Measurements from ENCODE around the gene ARIH2.

Gene ARIH2

DNA sequence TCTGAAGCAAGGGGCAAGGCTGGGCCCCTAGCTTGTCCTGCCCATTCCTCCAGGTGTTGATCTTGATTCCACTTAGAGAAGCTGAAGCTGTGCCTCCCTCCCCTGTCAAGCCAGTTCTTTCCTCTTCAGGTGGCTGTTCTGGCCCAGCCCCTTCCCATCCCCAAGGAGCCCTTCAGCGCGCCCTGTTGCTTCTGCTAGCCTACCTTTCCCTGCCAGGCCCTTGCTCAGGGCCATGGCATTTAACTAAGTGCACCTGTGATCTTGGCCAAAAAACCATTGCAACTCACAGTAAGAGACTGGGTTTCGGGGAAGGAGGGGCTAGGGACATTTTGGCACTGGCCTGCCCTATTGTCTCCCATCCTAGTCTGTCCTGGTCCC lies 86.7 kb downstream of the ARIH2 start:
- Histone ChIP-seq H4K20me1 (ENCODE audit: insufficient read depth, low read length) (no peaks in the 10 kb centered on the region), H3K79me2 (ENCODE audit: low read length) (peaks cover 34% of the 10 kb centered on the region), H3F3A (ENCODE audit: insufficient read depth, low read length) (peaks cover 4% of the 10 kb centered on the region; the same call in 1 of the 2 replicates), H3K9me3 (replicated peaks; ENCODE audit: insufficient read depth, low read length) (no peaks in the 10 kb centered on the region), H3K9ac (ENCODE audit: low read length) (no peak overlapping the region), H2AFZ (ENCODE audit: low read length) (no peak overlapping the region), H3K4me1 (ENCODE audit: low read length) (peaks cover 3% of the 10 kb centered on the region; the same call in 1 of the 2 replicates), H3K4me2 (ENCODE audit: low read depth, low read length) (no peak overlapping the region), H3K27ac (ENCODE audit: low read length) (no peak overlapping the region), H3K27me3 (replicated peaks; ENCODE audit: insufficient read depth, low read length) (no peaks in the 10 kb centered on the region), H3K9me2 (replicated peaks; ENCODE audit: insufficient read depth, low read length) (no peaks in the 10 kb centered on the region), H3K4me3 (ENCODE audit: low read length) (no peak overlapping the region), H3K36me3 (replicated peaks; ENCODE audit: insufficient read depth, low read length) (no peaks in the 10 kb centered on the region)
- TF ChIP-seq EZH2phosphoT487 (IDR thresholded peaks at IDR 0.05; ENCODE audit: low read length) (no peak), EZH2 (optimal IDR thresholded peaks at IDR 0.05; ENCODE audit: low read depth, low read length) (no peak)
- TF ChIP-seq, protein P1, sequence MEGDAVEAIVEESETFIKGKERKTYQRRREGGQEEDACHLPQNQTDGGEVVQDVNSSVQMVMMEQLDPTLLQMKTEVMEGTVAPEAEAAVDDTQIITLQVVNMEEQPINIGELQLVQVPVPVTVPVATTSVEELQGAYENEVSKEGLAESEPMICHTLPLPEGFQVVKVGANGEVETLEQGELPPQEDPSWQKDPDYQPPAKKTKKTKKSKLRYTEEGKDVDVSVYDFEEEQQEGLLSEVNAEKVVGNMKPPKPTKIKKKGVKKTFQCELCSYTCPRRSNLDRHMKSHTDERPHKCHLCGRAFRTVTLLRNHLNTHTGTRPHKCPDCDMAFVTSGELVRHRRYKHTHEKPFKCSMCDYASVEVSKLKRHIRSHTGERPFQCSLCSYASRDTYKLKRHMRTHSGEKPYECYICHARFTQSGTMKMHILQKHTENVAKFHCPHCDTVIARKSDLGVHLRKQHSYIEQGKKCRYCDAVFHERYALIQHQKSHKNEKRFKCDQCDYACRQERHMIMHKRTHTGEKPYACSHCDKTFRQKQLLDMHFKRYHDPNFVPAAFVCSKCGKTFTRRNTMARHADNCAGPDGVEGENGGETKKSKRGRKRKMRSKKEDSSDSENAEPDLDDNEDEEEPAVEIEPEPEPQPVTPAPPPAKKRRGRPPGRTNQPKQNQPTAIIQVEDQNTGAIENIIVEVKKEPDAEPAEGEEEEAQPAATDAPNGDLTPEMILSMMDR (IDR thresholded peaks at IDR 0.05; ENCODE audit: low read length) = no peak
- no peak for DNase-seq

DNA sequence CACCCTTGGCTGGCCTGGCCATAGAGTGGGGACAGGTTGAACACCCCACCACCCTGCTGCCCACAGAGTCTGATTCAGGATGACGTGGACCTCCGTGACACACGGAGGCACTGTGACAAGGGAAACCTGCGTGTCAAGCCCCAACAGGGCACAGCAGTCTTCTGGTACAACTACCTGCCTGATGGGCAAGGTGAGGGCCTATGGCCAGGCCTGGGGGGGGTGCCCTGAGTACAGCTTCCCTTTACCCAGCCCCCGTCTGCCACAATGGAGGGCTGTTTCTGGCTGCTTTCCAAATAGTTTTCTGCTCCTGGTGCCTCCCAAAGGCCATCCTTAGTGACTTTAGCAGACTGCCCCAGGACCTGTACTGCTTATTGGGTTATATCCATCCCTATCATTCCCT lies 87.4 kb downstream of the ARIH2 start:
- Histone ChIP-seq H3K27me3 (replicated peaks; ENCODE audit: insufficient read depth, low read length) (no peaks in the 10 kb centered on the region), H3K4me3 (ENCODE audit: low read length) (peak overlapping the region; percentile 87; the same call in 1 of the 2 replicates), H3F3A (ENCODE audit: insufficient read depth, low read length) (peaks cover 4% of the 10 kb centered on the region; the same call in 1 of the 2 replicates), H2AFZ (ENCODE audit: low read length) (no peak overlapping the region), H3K4me2 (ENCODE audit: low read depth, low read length) (peak overlapping the region; percentile 96), H3K9me2 (replicated peaks; ENCODE audit: insufficient read depth, low read length) (no peaks in the 10 kb centered on the region), H4K20me1 (ENCODE audit: insufficient read depth, low read length) (no peaks in the 10 kb centered on the region), H3K9ac (ENCODE audit: low read length) (no peak overlapping the region; the same call in 1 of the 2 replicates), H3K27ac (ENCODE audit: low read length) (no peak overlapping the region), H3K9me3 (replicated peaks; ENCODE audit: insufficient read depth, low read length) (no peaks in the 10 kb centered on the region), H3K79me2 (ENCODE audit: low read length) (peaks cover 40% of the 10 kb centered on the region), H3K36me3 (replicated peaks; ENCODE audit: insufficient read depth, low read length) (no peaks in the 10 kb centered on the region), H3K4me1 (ENCODE audit: low read length) (peaks cover 3% of the 10 kb centered on the region; the same call in 1 of the 2 replicates)
- DNase-seq = no peak
- TF ChIP-seq EZH2phosphoT487 (IDR thresholded peaks at IDR 0.05; ENCODE audit: low read length) = no peak
- TF ChIP-seq, protein P1 (IDR thresholded peaks at IDR 0.05; ENCODE audit: low read length) = no peak
- TF ChIP-seq EZH2 (optimal IDR thresholded peaks at IDR 0.05; ENCODE audit: low read depth, low read length) = no peak

DNA sequence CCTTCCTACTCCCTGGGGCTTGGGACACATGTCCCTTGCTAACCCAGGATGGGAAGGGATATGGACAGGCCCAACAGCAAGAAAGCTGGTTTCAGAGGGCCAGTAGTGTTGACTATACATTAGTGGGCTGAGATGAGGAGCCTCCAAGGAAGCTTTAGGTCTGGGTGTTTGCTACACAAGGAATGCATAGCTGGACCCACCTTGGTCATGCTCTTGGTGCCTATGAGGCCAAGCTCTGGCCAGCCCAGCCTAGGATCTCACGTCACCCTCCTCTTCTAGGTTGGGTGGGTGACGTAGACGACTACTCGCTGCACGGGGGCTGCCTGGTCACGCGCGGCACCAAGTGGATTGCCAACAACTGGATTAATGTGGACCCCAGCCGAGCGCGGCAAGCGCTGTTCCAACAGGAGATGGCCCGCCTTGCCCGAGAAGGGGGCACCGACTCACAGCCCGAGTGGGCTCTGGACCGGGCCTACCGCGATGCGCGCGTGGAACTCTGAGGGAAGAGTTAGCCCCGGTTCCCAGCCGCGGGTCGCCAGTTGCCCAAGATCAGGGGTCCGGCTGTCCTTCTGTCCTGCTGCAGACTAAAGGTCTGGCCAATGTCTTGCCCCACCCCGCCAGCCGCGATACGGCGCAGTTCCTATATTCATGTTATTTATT lies 87.9 kb downstream of the ARIH2 start:
- no peaks in the 10 kb centered on the region for H3K36me3 ChIP-seq (replicated peaks; ENCODE audit: insufficient read depth, low read length)
- peak overlapping the region; percentile 41 for H2AFZ ChIP-seq (ENCODE audit: low read length)
- H3K27me3 ChIP-seq (replicated peaks; ENCODE audit: insufficient read depth, low read length) = no peaks in the 10 kb centered on the region
- peaks cover 46% of the 10 kb centered on the region for H3K79me2 ChIP-seq (ENCODE audit: low read length)
- DNase-seq = no peak
- H3F3A ChIP-seq (ENCODE audit: insufficient read depth, low read length) = peaks cover 4% of the 10 kb centered on the region; the same call in 1 of the 2 replicates
- TF ChIP-seq, protein P1 (IDR thresholded peaks at IDR 0.05; ENCODE audit: low read length) = no peak
- TF ChIP-seq EZH2 (optimal IDR thresholded peaks at IDR 0.05; ENCODE audit: low read depth, low read length) (no peak), EZH2phosphoT487 (IDR thresholded peaks at IDR 0.05; ENCODE audit: low read length) (no peak)
- H3K4me3 ChIP-seq (ENCODE audit: low read length) = peak overlapping the region; percentile 87
- peak overlapping the region; percentile 16; the same call in 1 of the 2 replicates for H3K27ac ChIP-seq (ENCODE audit: low read length)
- H3K9me2 ChIP-seq (replicated peaks; ENCODE audit: insufficient read depth, low read length) = no peaks in the 10 kb centered on the region
- H4K20me1 ChIP-seq (ENCODE audit: insufficient read depth, low read length) = no peaks in the 10 kb centered on the region
- H3K9me3 ChIP-seq (replicated peaks; ENCODE audit: insufficient read depth, low read length) = no peaks in the 10 kb centered on the region
- peak overlapping the region; percentile 97 for H3K9ac ChIP-seq (ENCODE audit: low read length)
- peak overlapping the region; percentile 96 for H3K4me2 ChIP-seq (ENCODE audit: low read depth, low read length)
- peaks cover 3% of the 10 kb centered on the region; the same call in 1 of the 2 replicates for H3K4me1 ChIP-seq (ENCODE audit: low read length)
